Choroid plexus epithelial cell (primary cell): ENCODE measurements around the gene MAP4K2.

ENCODE experiments used
- DNase-seq: peaks from one replicate; pipeline ENCODE4 v3.0.0-alpha.2; 2010; ENCODE audit warnings: low read depth
- H3K4me3 ChIP-seq: 2 replicates; pipeline ENCODE4 v1.5.1; 2011; ENCODE audit warnings: low read depth, mild to moderate bottlenecking, control low read depth, low read length, moderate library complexity
- CTCF ChIP-seq: conservative IDR thresholded peaks from 2 replicates; pipeline ENCODE4 v1.5.1; 2011; ENCODE audit warnings: low read depth, mild to moderate bottlenecking, control low read depth, inconsistent platforms, low read length, moderate library complexity

MAP4K2 gene

GRCh38 chr11:64762674-64763525, 40.1 kb downstream of the MAP4K2 start:
- TF ChIP-seq CTCF: no peak
- H3K4me3 ChIP-seq: no peak overlapping the region
- peak; percentile 85 for DNase-seq

GRCh38 chr11:64762277-64762673, 40.7 kb downstream of the MAP4K2 start:
- H3K4me3 ChIP-seq: no peak overlapping the region
- no peak for DNase-seq
- no peak for TF ChIP-seq CTCF

GRCh38 chr11:64760759-64761420, 42.1 kb downstream of the MAP4K2 start:
- no peak for TF ChIP-seq CTCF
- peak; percentile 47 for DNase-seq
- no peak overlapping the region for H3K4me3 ChIP-seq

GRCh38 chr11:64759722-64760719, 43.0 kb downstream of the MAP4K2 start, which contains the start of gene PYGM:
TSS of gene PYGM (minus strand) at chr11:64759974. CDS start at chr11:64759898, 76 bp downstream.
- peak; percentile 89 for DNase-seq
- no peak for TF ChIP-seq CTCF
- H3K4me3 ChIP-seq: peak within 1 kb of the TSS; percentile 42

GRCh38 chr11:64759131-64759721, 43.8 kb downstream of the MAP4K2 start:
- no peak for DNase-seq
- peak overlapping the region; percentile 42 for H3K4me3 ChIP-seq
- no peak for TF ChIP-seq CTCF
